GM21723 (cell line): ENCODE data around the gene GAS2.

Experiments
- ATAC-seq: cut with Tn5 transposase; IDR thresholded peaks from one replicate; pipeline ENCODE4 v1.9.1; 2021; ENCODE audit warnings: mild to moderate bottlenecking, moderate library complexity; ENCODE audit not compliant: unreplicated experiment

The GAS2 gene

GRCh38 chr11:22859756-22860155 lies 193.3 kb downstream of the GAS2 start:
- ATAC-seq, result no peak

- no peak for ATAC-seq
Observed at GRCh38 chr11:22860241-22860640, 193.8 kb downstream of the GAS2 start, which contains the start of gene CCDC179. Gene CCDC179, minus strand, starts transcription at chr11:22860474. Its CDS starts 53 bp downstream, at chr11:22860421.
